ENCODE data around the gene EMD.
A peak's percentile ranks its signal among the peaks of the same experiment; 100 is the strongest.
"Not testable (repeated sequence)": the region's sequence is repeated elsewhere in the genome, so short reads cannot be mapped to it uniquely, and the experiment has no call there.

The EMD gene

GRCh38 chrX:154371017-154371788 is 7.9 kb upstream of the EMD start:
- DNase-seq (ENCODE audit: low spot score), result peak; percentile 60

- no peak for DNase-seq (ENCODE audit: low spot score)
These were observed 7.2 kb upstream of the EMD start for GRCh38 chrX:154371789-154372300.

GRCh38 chrX:154372612-154373022 is 6.5 kb upstream of the EMD start:
- no peak for DNase-seq (ENCODE audit: low spot score)

- no peak for DNase-seq (ENCODE audit: low spot score)
These were observed 5.5 kb upstream of the EMD start for GRCh38 chrX:154373340-154374306.

GRCh38 chrX:154374313-154375155 is 4.6 kb upstream of the EMD start, which contains the start of gene FLNA:
FLNA (minus strand) TSS chrX:154374634; CDS start chrX:154371245, 3,389 bp downstream.
- DNase-seq (ENCODE audit: low spot score), result no peak

- no peak for DNase-seq (ENCODE audit: low spot score)
These were observed 4.0 kb upstream of the EMD start for GRCh38 chrX:154375156-154375504.

GRCh38 chrX:154376774-154377173 is 2.3 kb upstream of the EMD start:
- DNase-seq (ENCODE audit: low spot score), result no peak

GRCh38 chrX:154378059-154378798 is 866 bp upstream of the EMD start:
- DNase-seq (ENCODE audit: low spot score), result no peak

- no peak for DNase-seq (ENCODE audit: low spot score)
These were observed 465 bp downstream of the EMD start for GRCh38 chrX:154379569-154379951.

- no peak for DNase-seq (ENCODE audit: low spot score)
These were observed 1.1 kb downstream of the EMD start for GRCh38 chrX:154380153-154380552.

- DNase-seq (ENCODE audit: low spot score), result no peak
These were observed 1.7 kb downstream of the EMD start for GRCh38 chrX:154380787-154381186.

- DNase-seq (ENCODE audit: low spot score), result no peak
These were observed 2.2 kb downstream of the EMD start for GRCh38 chrX:154381271-154381670.

GRCh38 chrX:154382483-154383069 is 3.5 kb downstream of the EMD start:
- DNase-seq (ENCODE audit: low spot score), result no peak

- DNase-seq (ENCODE audit: low spot score), result no peak
These were observed 4.5 kb downstream of the EMD start for GRCh38 chrX:154383359-154384283.

GRCh38 chrX:154384284-154384892 is 5.3 kb downstream of the EMD start:
- no peak for DNase-seq (ENCODE audit: low spot score)

- not testable (repeated sequence) for DNase-seq (ENCODE audit: low spot score)
These were observed 9.0 kb downstream of the EMD start for GRCh38 chrX:154388094-154388493.

GRCh38 chrX:154388649-154389048 is 9.6 kb downstream of the EMD start:
- not testable (repeated sequence) for DNase-seq (ENCODE audit: low spot score)

GRCh38 chrX:154389812-154390747 is 11.0 kb downstream of the EMD start:
- not testable (repeated sequence) for DNase-seq (ENCODE audit: low spot score)

All from kidney capillary endothelial cell (primary cell).